Hepatocyte (in vitro differentiated cells): ENCODE measurements around the gene GLS. TPM values are rescaled to one million over a fixed set of nuclear protein-coding genes. Genes with fewer than 3 reads are reported as not detected.

ENCODE experiments used
- DNase-seq: peaks from one replicate; pipeline ENCODE4 v3.0.0-alpha.2; 2016; ENCODE audit warnings: low spot score
- H2AFZ ChIP-seq: fragments of 200-600 bp; sonication (generic); 2 replicates; pipeline ENCODE4 v1.6.0; 2016; ENCODE audit warnings: antibody characterized with exemption, mild to moderate bottlenecking
- H3K27ac ChIP-seq: fragments of 200-600 bp; sonication (generic); 2 replicates; pipeline ENCODE4 v1.5.1; 2016; ENCODE audit warnings: mild to moderate bottlenecking
- H3K27me3 ChIP-seq: fragments of 200-600 bp; sonication (generic); 2 replicates; pipeline ENCODE4 v1.6.1; 2016
- H3K36me3 ChIP-seq: fragments of 200-600 bp; sonication (generic); replicated peaks from 2 replicates; pipeline ENCODE4 v1.5.1; 2016; ENCODE audit warnings: low read depth; ENCODE audit not compliant: insufficient read depth
- H3K4me1 ChIP-seq: fragments of 200-600 bp; sonication (generic); 2 replicates; pipeline ENCODE4 v1.5.1; 2016; ENCODE audit warnings: mild to moderate bottlenecking, moderate library complexity; ENCODE audit not compliant: insufficient read depth
- H3K4me2 ChIP-seq: fragments of 200-600 bp; sonication (generic); 2 replicates; pipeline ENCODE4 v1.6.0; 2016
- H3K4me3 ChIP-seq: fragments of 200-600 bp; sonication (generic); 2 replicates; pipeline ENCODE4 v1.5.1; 2016; ENCODE audit warnings: mild to moderate bottlenecking
- H3K79me2 ChIP-seq: fragments of 200-600 bp; sonication (generic); 2 replicates; pipeline ENCODE4 v1.6.0; 2017; ENCODE audit warnings: mild to moderate bottlenecking
- H3K9me2 ChIP-seq: fragments of 200-600 bp; sonication (generic); replicated peaks from 2 replicates; pipeline ENCODE4 v1.6.0; 2017; ENCODE audit warnings: mild to moderate bottlenecking; ENCODE audit not compliant: insufficient read depth
- H3K9me3 ChIP-seq: fragments of 200-600 bp; sonication (generic); 2 replicates; pipeline ENCODE4 v1.5.1; 2016; ENCODE audit warnings: low read depth, mild to moderate bottlenecking
- H4K20me1 ChIP-seq: fragments of 200-600 bp; sonication (generic); 2 replicates; pipeline ENCODE4 v1.6.0; 2016; ENCODE audit warnings: mild to moderate bottlenecking; ENCODE audit not compliant: insufficient read depth, poor library complexity, severe bottlenecking
- CTCF ChIP-seq: fragments of 200-600 bp; sonication (generic); IDR thresholded peaks from 2 replicates; pipeline ENCODE4 v1.5.1; 2016; ENCODE audit warnings: antibody characterized with exemption, mild to moderate bottlenecking; ENCODE audit not compliant: poor library complexity
- EZH2 ChIP-seq: fragments of 200-600 bp; sonication (generic); IDR thresholded peaks from 2 replicates; pipeline ENCODE4 v1.6.1; 2016; ENCODE audit warnings: antibody characterized with exemption, mild to moderate bottlenecking, borderline replicate concordance
- EZH2phosphoT487 ChIP-seq: fragments of 200-600 bp; sonication (generic); IDR thresholded peaks from one replicate; pipeline ENCODE4 v1.6.1; 2018; ENCODE audit warnings: antibody characterized with exemption, mild to moderate bottlenecking, low read depth, moderate library complexity; ENCODE audit not compliant: unreplicated experiment, severe bottlenecking
- WGBS: methylation state at CpG from one replicate; pipeline ENCODE4 v1.1.6; 2016; ENCODE audit warnings: low lambda C conversion rate; ENCODE audit errors: missing lambda C conversion rate; 5-methylcytosine and 5-hydroxymethylcytosine counted together
- polyA plus RNA-seq: library from polyadenylated mRNA; unstranded; fragments of >200 nt; fragmentation: Nextera tagmentation; extraction: Ambion mirVana; gene quantifications from 2 replicates; pipeline ENCODE4 v1.2.1, GENCODE V29; 2016
- total RNA-seq: library from RNA; depleted of rRNA; stranded (reverse); fragments of >200 nt; gene quantifications from 2 replicates; pipeline ENCODE4 v1.2.3, GENCODE V29; 2014

GLS gene
- total and polyA plus RNA-seq, 2 experiments from 2014 or later = 78.8 to 460 TPM

DNA sequence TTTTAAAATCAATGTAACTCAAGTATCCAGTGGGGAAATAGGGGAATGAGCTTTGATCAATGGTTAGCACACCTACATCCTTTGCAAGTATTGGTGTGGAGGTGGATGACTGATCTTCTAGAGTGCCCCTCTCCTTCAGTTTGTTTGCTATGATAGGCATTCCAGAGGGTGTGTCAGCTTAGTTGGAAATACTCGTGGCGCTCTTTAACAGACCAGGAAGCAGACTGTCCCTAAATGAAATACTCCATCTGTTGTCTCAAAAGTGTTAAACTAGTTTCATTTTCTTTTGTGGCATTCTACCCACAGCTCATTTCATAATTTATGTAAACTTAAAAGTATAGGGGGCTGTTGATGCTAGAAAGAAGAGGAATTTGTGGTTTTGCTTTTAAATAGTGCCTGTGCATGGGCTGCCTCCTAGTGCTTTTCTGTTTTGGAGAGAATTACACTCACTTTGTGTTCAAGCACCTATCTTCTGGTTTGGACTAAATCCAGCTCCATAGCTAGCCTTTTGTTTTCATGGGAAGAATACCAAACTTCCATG, 67.2 kb downstream of the GLS start:
- Histone ChIP-seq H3K4me1 (peaks cover 29% of the 10 kb centered on the region), H3K79me2 (no peaks in the 10 kb centered on the region), H3K27ac (peak overlapping the region; percentile 58), H3K4me3 (no peak overlapping the region), H2AFZ (no peak overlapping the region), H3K27me3 (no peaks in the 10 kb centered on the region), H3K9me3 (no peaks in the 10 kb centered on the region), H3K4me2 (peak overlapping the region; percentile 61), H3K36me3 (no peaks in the 10 kb centered on the region), H4K20me1 (no peaks in the 10 kb centered on the region), H3K9me2 (no peaks in the 10 kb centered on the region)
- DNase-seq = peak; percentile 51
- WGBS = 6% methylated on average over 2 of the region's 2 CpGs
- TF ChIP-seq CTCF (peak; percentile 25), EZH2phosphoT487 (no peak), EZH2 (no peak)

- no peaks in the 10 kb centered on the region for H3K36me3 ChIP-seq
- H3K9me3 ChIP-seq = no peaks in the 10 kb centered on the region
- peak overlapping the region; percentile 61 for H3K4me2 ChIP-seq
- no peak overlapping the region for H3K4me3 ChIP-seq
- H2AFZ ChIP-seq = no peak overlapping the region
- H4K20me1 ChIP-seq = no peaks in the 10 kb centered on the region
- WGBS = 77% methylated on average over 2 of the region's 2 CpGs
- H3K4me1 ChIP-seq = peaks cover 29% of the 10 kb centered on the region
- peak; percentile 23 for DNase-seq
- H3K79me2 ChIP-seq = no peaks in the 10 kb centered on the region
- TF ChIP-seq EZH2 = no peak
- no peak for TF ChIP-seq EZH2phosphoT487
- TF ChIP-seq CTCF = no peak
- H3K9me2 ChIP-seq = no peaks in the 10 kb centered on the region
- H3K27ac ChIP-seq = peak overlapping the region; percentile 58
- no peaks in the 10 kb centered on the region for H3K27me3 ChIP-seq
Measured at GRCh38 chr2:190948671-190949070, 68.0 kb downstream of the GLS start.

- no peak overlapping the region for H3K27ac ChIP-seq
- no peaks in the 10 kb centered on the region for H4K20me1 ChIP-seq
- TF ChIP-seq CTCF = no peak
- no peak for TF ChIP-seq EZH2phosphoT487
- TF ChIP-seq EZH2 = no peak
- H3K4me3 ChIP-seq = no peak overlapping the region
- no peaks in the 10 kb centered on the region for H3K36me3 ChIP-seq
- WGBS = 95% methylated on average over 3 of the region's 3 CpGs
- H2AFZ ChIP-seq = no peak overlapping the region
- H3K79me2 ChIP-seq = no peaks in the 10 kb centered on the region
- no peak for DNase-seq
- H3K9me3 ChIP-seq = no peaks in the 10 kb centered on the region
- no peaks in the 10 kb centered on the region for H3K27me3 ChIP-seq
- H3K4me2 ChIP-seq = no peak overlapping the region
- H3K9me2 ChIP-seq = no peaks in the 10 kb centered on the region
- H3K4me1 ChIP-seq = peaks cover 29% of the 10 kb centered on the region
Measured at GRCh38 chr2:190950566-190950991, 70.0 kb downstream of the GLS start.

- Histone ChIP-seq H3K4me1 (peaks cover 9% of the 10 kb centered on the region), H3K9me2 (no peaks in the 10 kb centered on the region), H3K36me3 (no peaks in the 10 kb centered on the region), H3K4me3 (no peak overlapping the region), H3K79me2 (no peaks in the 10 kb centered on the region), H4K20me1 (no peaks in the 10 kb centered on the region), H3K27me3 (no peaks in the 10 kb centered on the region), H3K27ac (no peak overlapping the region), H3K9me3 (no peaks in the 10 kb centered on the region), H3K4me2 (no peak overlapping the region), H2AFZ (no peak overlapping the region)
- no peak for DNase-seq
- no peak for TF ChIP-seq EZH2phosphoT487
- no peak for TF ChIP-seq CTCF
- no peak for TF ChIP-seq EZH2
- WGBS = 36% methylated on average over 4 of the region's 4 CpGs
Measured at GRCh38 chr2:190953257-190953656, 72.6 kb downstream of the GLS start.
